Mesenteric fat pad (tissue), 1 donor: ENCODE measurements around the gene HSPE1. TPM values are rescaled to one million over a fixed set of nuclear protein-coding genes. Genes with fewer than 3 reads are reported as not detected.
A peak's percentile ranks its signal among the peaks of the same experiment; 100 is the strongest.
"Not testable (repeated sequence)": the region's sequence is repeated elsewhere in the genome, so short reads cannot be mapped to it uniquely, and the experiment has no call there.

ENCODE experiments used
- DNase-seq: peaks from one replicate; pipeline ENCODE4 v3.0.0-alpha.2; 2020; ENCODE audit warnings: low spot score
- long read RNA-seq: library from polyadenylated mRNA; unstranded; transcript quantifications from one replicate; pipeline ENCODE4 v2.0.0, GENCODE V29; 2020
- total RNA-seq: library from RNA; stranded (reverse); fragmentation: NEBNext Ultra II Directional; extraction: Animal tissue kit (Norgen Biotek cat#: 25700); gene quantifications from one replicate; pipeline ENCODE4 v1.2.1, GENCODE V29; 2021
- donor health status: DM: yes; HTN: yes; CAD: no.

Gene HSPE1
- total RNA-seq, result 95.8 TPM
- long read RNA-seq, transcript HSPE1-201 (4 exons, 950 nt), result major isoform, 32 of 43 reads
- long read RNA-seq, partial matches to known transcripts, result 7 of 43 reads
- long read RNA-seq, other reads (novel, unspliced or antisense), result 2 of 43 reads

DNA sequence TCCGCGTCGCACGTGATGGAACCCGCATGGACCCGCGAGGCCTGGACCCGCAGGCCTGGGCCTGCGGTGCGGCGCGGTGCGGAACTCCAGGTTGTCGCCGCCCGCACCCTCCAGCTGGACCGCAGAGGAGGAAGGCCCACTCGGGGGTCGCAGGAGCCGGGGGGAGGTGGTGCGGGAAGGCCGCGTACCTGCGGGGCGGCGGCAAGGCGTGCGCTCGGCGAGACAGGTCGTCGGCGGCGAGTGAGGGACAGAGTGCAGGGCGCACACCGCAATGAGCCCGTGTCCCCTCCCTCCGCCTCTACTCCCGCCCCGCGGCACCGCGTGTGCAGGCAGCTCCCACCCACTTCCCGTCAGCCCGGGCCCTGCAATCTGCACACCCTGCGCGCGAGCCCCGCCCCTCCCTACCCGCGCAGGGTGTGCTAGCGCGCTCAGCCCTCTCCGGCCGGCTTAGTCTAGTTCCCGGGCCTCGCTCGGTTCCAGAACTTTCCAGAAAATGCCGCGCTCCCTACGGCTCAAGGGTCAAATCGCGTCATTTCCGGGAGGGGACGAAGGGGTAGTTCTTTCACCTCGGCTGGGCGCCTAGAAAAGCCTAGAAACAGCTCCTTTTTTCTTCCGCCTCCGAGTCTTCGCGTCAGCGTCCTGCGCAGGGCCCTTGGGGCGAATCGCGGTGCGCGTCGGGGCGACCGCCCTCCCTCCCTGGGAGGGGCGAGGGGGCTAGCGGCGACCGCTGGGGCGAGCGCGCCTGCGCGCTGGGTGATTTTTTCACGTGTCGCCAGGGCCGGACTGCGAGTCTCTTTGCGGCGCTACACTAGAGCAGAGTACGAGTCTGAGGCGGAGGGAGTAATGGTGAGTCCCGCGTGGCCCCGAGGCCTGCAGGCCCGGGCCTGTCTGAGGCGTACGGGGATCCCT, at the start of gene HSPE1, which contains the start of gene HSPD1:
Gene HSPE1, plus strand, starts transcription at position 786 of the 909 bp plus-strand sequence. Its CDS starts 58 bp downstream, at position 844.
Gene HSPD1, minus strand, starts transcription at position 247 of the 909 bp plus-strand sequence. CDS start 992 bp downstream, outside the sequence.
- DNase-seq, result peak; percentile 99

DNA sequence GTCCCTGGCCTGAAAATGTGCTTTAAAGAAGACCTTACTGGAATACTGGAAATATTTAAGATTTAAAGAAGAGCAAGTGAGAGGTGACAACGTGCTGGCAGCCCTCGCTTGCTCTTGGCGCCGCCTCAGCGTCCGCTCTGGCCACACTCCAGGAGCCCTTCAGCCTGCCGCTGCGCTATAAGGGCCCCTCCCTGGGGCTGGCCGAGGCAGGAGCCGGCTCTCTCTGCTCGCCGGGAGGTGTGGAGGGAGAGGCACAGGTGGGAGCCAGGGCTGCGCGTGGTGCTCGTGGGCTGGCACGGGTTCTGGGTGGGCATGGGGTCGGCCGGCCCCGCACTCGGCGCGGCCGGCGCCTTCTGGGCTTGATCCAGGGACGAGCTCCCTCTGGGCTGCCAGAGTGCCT, 49.7 kb upstream of the HSPE1 start:
- DNase-seq, result no peak

DNA sequence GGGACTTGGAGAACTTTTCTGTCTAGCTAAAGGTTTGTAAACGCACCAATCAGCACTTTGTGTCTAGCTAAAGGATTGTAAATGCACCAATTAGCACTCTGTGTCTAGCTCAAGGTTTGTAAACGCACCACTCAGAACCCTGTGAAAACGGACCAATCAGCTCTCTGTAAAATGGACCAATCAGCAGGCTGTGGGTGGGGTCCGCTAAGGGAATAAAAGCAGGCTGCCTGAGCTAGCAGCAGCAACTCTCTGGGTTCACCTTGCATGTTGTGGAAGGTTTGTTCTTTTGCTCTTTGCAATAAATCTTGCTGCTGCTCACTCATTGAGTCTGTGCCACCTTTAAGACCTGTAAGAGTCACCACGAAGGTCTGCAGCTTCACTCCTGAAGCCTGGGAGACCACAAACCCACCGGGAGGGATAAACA, 49.2 kb upstream of the HSPE1 start:
- not testable (repeated sequence) for DNase-seq

DNA sequence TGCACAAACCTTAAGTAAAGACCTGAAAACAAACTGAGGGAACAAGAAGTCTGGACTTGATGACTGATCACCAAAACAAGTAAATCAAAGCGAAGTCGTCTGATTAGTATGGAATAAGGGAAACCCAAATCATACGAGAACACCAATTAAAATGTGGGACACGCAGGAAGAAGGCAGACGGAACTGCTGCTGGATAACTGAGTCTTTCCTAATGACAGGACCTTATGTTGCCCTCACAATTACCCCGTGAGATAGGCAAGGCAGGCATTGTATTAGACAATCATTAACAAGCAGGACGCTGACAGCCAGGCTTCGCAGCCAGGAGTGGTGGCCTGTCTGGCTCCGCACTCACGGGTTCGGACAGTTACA, 47.4 kb upstream of the HSPE1 start:
- no peak for DNase-seq

DNA sequence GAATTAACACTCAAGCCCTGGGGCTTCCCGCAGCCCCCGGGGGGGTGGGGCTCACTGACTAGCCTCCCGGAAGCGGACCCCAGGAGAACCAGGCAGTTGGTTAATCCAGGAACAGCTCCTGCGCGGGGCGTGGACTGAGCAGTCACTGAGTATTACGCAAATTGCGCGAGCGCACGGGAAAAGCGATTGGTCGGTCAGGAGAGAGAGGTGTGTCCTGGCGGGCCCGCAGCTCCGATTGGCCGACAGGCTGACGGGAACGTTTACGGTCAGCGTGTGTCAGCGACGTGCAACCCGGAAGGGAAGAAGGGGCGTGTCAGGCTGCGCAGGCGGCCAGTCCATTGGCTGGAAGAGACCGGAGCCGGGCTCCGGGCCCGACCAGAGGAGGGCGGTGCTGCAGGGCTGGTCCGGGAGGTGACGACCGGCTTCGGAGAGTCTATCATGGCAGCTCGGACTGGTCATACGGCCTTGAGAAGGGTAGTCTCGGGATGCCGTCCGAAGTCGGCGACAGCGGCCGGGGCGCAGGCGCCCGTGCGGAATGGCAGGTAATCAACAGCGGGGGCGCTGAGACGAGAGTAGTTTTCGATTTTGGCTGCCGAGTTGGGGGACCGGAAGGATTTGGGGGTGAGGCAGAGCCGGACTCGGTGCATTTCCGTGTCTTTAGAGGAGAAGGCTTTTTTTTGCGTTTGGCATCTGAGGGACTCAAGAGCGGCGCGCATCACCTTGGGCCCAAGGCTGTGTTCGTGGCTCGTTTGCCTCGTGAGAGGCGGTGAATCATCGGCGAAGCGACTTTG, 46.9 kb upstream of the HSPE1 start, which contains the start of gene COQ10B:
Gene COQ10B, plus strand, starts transcription at position 430 of the 791 bp plus-strand sequence. Its CDS starts 9 bp downstream, at position 439.
- DNase-seq, result peak; percentile 99

DNA sequence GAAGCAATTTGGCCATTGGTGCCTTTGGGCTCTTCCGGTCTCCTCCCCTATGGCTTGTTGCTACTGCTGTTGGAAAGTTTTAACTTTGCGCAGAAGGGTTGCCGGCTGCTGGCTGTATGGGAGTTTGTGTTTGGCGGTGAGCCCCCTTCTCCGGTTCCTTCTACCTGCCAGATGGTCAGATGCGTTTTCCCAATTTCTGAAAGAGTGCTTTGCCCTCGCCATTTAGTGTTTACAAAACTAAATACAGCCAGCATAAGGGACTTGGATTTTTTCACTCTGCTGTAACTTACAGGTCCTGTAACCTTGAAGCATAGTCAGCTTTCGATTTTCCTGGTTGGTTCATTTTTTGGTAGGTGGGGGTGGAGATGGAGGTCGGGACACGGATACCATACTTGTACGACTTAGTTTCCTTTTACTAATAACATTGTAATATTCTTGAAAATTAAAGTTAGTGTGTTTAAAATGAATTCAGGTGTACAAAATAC, 46.2 kb upstream of the HSPE1 start:
- DNase-seq, result peak; percentile 90

DNA sequence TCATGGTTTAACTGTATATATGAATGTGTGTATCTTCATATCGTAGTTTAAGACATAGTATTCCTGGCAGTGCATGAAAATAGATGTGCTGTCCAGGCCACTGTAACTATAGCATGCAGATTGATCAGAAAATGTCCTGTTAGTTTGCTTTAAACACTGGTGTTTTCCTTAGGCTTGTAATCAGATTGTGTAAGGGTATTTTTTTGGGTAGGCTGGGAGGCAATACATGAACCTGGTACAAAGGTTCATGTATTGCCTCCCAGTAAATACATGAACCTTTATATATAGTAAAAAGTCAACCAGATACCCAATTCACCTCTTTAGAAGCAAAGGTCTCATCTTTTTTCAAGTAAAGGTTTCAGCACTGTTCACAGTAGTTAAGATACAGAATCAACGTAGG, 45.3 kb upstream of the HSPE1 start:
- DNase-seq, result no peak

DNA sequence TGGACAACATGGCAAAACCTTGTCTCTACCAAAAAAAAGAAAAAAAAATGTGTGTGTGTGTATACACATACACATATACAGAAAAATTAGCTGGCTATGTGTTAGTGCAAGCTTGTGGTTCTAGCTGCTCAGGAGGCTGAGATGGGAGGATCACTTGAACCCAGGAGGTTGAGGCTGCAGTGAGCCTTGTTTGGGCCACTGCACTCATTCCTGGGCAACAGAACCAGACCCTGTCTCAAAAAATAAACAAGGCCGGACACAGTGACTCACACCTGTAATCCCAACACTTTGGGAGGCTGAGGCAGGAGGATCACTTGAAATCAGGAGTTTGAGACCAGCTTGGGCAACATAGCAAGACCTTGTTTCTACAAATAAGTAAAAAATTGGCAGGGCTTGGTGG, 44.8 kb upstream of the HSPE1 start:
- no peak for DNase-seq

DNA sequence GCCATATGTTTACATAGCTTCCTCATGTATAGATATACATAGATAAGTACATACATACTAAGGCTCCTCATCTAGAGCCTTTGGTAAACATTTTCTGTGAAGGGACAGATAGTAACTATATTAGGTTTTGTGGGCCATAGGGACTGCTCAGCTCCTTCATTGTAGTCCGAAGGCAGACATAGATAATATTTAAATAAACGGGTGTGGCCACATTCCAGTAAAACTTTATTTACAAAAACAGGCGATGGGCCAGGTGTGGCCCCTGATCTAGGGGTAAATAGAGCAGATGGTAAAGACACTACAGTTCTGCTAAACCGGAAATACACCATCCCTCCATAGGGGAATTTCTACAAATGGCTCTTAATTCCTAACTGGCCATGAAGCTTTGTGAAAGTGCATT, 39.5 kb upstream of the HSPE1 start:
- DNase-seq, result no peak

DNA sequence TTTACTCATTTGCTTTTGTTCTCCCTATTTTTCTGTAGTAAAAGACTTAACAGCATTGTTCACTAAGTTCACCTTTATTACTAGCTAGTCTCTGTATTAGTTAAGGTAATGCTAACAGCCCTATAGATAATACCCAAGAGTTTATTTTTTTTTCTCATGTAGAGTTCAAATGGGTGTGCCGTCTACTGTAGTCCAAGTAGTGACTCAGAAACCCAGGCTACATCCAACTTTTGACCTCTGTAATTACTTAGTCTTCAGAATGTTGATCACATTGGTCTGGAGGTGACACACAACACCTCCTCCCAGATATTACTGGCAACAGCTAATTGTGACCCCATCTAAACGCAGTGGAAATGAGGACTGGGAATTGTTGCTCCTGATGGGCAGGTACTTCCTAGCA, 39.1 kb upstream of the HSPE1 start:
- no peak for DNase-seq

DNA sequence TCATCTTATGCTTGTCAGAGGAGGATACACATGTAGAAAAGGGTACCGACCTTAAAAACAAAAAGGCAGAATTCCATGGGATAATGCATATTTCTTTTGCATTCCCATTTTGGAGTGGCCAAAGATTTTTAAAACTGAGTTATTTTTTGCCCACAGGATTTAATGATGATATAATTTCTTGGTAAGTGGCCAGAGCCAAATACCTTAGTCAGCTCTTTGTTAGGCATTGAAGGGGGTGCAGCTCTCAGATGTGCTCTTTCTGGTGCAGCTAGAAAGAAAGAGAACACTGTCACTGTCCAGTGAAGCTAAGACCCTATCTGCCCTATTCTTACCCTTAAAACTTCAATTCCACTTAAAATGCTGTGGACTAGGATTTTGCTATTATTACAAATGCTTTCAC, 36.0 kb upstream of the HSPE1 start:
- DNase-seq, result no peak

DNA sequence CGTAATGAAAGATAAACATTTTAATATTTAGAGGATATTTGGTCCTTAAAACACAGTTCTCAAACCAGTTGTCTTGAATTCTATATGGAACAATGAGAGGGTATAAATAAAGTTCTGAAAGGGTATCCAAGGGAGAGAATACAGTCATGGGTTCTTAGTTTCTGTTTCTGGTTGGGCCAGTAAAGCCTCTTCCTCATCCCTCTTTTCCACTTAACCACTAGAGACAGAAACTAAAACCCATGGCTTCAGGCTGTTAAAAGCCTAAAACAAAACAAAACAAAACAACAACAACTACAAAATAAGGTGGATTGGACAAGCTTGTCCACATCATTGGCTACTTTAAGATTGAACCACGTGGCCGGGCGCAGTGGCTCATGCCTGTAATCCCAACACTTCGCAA, 28.0 kb upstream of the HSPE1 start:
- no peak for DNase-seq

DNA sequence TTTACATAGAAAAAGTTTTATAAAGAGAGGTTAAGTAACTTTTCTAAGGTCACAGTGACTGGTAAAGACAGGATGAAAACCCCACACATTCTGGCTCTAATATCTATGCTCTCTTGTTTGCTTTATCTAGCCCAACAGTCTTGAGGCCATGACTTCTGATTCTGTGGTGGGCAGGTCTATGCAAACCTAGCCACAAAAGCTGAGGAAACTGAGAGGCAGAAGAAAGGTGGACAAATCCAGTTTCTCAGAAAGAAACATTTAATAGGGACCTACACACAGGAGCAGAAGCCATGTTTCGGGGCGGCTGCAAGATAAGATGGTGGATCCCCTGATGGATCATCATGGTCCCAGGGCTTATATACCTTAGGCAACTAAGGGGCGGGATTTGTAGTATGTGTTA, 22.4 kb upstream of the HSPE1 start:
- no peak for DNase-seq

DNA sequence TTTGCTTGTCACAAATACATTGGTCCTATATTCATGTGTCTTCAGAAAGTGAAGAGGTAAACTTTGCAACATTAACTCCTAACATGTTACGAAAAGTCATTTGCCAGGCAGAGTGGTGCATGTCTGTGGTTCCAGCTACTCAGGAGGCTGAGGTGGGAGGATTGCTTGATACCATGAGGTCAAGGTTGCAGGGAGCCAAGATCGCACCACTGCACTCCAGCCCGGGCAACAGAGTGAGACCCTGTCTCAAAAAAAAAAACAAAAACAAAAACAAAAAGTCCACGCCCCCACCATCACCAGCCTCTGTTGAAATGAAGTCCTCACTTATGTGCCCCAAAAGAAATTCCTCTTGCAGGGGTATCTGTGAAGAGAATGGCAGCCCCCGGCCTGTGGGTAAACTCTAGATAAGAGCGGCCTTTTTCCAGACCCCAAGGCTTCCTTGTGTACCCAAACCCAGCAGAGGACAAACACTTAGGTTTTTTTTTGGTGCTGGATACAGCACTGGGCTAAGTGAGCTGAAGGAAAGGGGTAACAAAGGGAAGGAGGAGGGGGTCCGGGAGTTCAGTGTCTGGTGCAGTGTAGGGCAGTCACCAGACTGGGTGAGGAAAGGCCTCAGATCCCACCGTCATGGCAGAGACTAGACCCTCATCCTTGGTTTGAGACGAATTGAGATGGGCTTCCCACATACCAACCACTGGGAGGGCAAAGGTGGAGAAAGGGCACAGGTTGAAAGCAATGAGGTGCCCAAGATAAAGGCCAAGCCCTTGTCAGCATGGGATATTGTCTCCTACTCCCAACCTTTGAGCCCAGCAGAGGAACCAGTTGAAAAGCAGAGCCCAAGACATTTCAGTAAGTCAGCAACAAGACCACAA, 19.8 kb upstream of the HSPE1 start:
- no peak for DNase-seq

DNA sequence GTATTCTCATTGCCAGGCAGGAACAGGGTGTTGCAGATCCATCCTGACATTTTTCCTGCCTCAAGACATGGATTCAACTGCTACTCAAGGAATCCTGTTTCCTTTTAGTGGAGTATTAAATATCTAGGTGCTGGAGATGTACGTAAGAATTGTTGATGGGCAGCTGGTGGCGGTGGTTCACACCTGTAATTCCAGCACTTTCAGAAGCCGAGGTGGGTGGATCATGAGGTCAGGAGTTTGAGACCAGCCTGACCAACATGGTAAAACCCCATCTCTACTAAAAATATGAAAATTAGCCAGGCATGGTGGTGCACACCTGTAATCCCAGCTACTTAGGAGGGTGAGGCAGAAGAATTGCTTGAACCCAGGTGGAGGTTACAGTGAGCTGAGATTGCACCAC, 15.9 kb upstream of the HSPE1 start:
- not testable (repeated sequence) for DNase-seq

DNA sequence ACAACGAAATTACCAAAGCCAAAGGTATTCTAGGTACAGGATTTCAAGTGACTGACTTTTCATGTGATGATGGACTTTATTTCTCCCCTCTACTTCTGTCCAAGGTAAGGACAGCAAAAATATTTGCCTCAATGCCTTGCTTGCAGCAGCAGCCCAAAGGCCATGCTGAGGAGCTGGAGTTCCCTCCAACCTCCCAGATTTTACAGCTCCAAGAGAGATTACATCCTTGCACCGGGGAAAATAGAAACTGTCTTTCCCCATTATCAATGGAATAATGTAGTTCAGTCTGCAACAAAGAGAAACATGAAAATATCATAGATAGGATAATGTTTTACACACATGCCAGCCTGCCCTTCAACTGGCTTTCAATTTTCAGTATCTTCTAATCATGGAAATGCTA, 14.0 kb upstream of the HSPE1 start:
- no peak for DNase-seq

DNA sequence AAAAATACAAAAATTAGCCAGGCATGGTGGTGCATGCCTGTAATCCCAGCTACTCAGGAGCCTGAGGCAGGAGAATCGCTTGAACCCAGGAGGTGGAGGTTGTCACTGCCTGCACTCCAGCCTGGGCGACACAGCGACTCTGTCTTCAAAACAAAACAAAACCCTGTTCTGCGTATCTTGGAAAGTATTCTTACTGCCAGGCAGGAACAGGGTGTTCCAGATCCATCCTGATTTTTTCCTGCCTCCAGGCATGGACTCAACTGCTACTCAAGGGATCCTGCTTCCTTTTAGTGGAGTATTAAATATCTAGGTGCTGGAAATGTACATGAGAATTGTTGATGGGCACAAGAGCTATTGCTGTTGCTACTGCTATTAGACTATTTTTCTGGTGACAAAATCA, 12.8 kb upstream of the HSPE1 start:
- DNase-seq, result no peak

DNA sequence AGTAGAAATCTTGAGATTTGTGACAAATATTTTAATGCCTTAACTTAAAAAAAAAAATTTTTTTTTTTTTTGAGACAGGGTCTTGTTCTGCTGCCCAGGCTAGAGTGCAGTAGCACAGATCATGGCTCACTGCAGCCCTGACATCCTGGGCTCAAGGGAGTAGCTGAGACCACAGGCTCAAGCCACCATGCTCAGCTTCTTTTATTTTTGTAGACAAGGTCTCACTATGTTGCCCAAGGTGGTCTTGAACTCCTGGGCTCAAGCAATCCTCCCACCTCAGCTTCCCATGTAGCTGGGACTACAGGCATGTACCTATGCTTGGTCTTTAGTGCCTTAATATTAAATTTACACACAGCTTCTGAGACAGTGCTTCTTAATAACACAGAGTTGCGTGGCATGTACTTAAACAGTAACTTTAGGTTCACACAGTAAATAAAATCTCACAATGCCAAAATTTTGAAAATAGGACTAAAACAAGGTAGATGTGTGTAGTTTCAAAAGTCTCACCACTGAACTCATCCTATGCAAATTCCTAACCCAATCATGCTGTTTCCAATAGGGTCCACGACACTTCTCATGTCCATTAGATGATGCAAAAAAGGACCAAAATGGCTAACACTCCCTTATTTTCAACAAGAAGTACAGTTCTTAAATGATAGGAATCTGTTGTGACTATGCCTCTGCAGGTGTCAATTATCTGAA, 4.6 kb upstream of the HSPE1 start:
- no peak for DNase-seq

DNA sequence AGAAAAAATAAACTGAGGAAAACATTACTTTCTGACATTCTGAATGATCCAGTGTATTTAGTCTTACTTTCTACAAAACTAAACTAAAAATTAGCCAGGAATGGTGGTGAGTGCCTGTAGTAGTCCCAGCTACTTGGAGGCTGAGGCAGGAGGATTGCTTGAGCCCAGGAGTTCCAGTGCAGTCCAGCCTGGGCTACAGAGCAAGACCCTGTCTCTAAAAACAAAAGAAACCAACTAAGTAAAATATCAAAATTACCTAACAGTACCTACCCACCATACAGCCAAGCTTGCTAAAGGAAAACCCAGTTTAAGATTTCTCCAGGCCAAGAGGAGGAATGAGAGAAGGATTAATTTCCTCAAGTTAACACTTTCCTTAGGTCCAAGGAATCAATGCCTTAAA, 3.5 kb upstream of the HSPE1 start:
- no peak for DNase-seq

DNA sequence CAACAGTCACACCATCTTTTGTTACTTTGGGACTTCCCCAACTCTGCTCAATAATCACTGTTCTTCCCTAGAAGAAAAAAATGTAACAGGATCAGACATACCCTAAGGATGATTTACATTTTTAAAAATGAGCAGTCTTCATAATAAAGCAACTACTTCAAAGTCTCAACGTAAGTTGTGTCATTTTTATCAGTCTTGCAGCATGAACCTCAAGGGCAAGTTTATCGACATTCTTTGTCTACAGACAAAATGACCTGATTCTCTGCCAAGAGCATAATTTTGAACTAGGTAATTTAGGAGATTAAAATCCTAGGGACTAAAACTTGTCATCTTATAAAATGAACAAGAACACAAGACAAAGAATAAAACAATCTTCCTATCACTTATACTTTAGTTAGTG, 2.9 kb upstream of the HSPE1 start:
- no peak for DNase-seq
